Caki2 (cell line): ENCODE results near the gene SEMA4A. TPM values are rescaled to one million over a fixed set of nuclear protein-coding genes. Genes with fewer than 3 reads are reported as not detected.

Experiments used
- DNase-seq: peaks from one replicate; pipeline ENCODE4 v3.0.0-alpha.2; 2015; ENCODE audit warnings: low read depth
- in situ Hi-C: cut with HindIII; loops from 2 replicates; pipeline ENCODE4 v1.10.0; 2016; ENCODE audit warnings: low sequenced_read_pairs, low pct_unique_long_range_greater_than_20kb, mixed read lengths
- total RNA-seq: library from RNA; depleted of rRNA; stranded (reverse); fragments of >200 nt; shearing (Covaris generic); gene quantifications from 2 replicates; pipeline ENCODE4 v1.2.3, GENCODE V29; 2014; ENCODE audit warnings: low replicate concordance

SEMA4A gene
- total RNA-seq, 1 experiment from 2014 or later = 1.9 TPM

GRCh38 chr1:156149374-156150332 lies 3.7 kb upstream of the SEMA4A start:
- in situ Hi-C loops = no loop called here
- no peak for DNase-seq

- in situ Hi-C loops = no loop called here
- no peak for DNase-seq
These were observed 2.9 kb upstream of the SEMA4A start for GRCh38 chr1:156150333-156151011.

- in situ Hi-C loops = no loop called here
- DNase-seq = peak; percentile 40
These were observed 2.2 kb upstream of the SEMA4A start for GRCh38 chr1:156151093-156151688.

GRCh38 chr1:156152628-156153027 lies 757 bp upstream of the SEMA4A start:
- peak; percentile 78 for DNase-seq
- in situ Hi-C loops = no loop called here

- DNase-seq = no peak
- in situ Hi-C loops = no loop called here
These were observed 948 bp downstream of the SEMA4A start for GRCh38 chr1:156154317-156154749.

GRCh38 chr1:156155756-156156510 lies 2.5 kb downstream of the SEMA4A start:
- in situ Hi-C loops = no loop called here

GRCh38 chr1:156157506-156157905 lies 4.1 kb downstream of the SEMA4A start:
- DNase-seq = no peak
- in situ Hi-C loops = no loop called here

More at GRCh38 chr1:156155756-156156510, 2.5 kb downstream of the SEMA4A start:
- DNase-seq = no peak

- DNase-seq = no peak
- in situ Hi-C loops = no loop called here
These were observed 4.6 kb downstream of the SEMA4A start for GRCh38 chr1:156157966-156158365.

GRCh38 chr1:156160000-156160742 lies 6.8 kb downstream of the SEMA4A start:
- no peak for DNase-seq
- in situ Hi-C loops = no loop called here

- in situ Hi-C loops = no loop called here
- peak; percentile 53 for DNase-seq
These were observed 7.4 kb downstream of the SEMA4A start for GRCh38 chr1:156160743-156161171.

GRCh38 chr1:156162430-156163037 lies 9.1 kb downstream of the SEMA4A start:
- DNase-seq = no peak
- in situ Hi-C loops = no loop called here

- DNase-seq = no peak
- in situ Hi-C loops = no loop called here
These were observed 10.3 kb downstream of the SEMA4A start for GRCh38 chr1:156163712-156164111.

GRCh38 chr1:156164125-156164831 lies 10.9 kb downstream of the SEMA4A start:
- in situ Hi-C loops = no loop called here
- DNase-seq = no peak

GRCh38 chr1:156165083-156165482 lies 11.7 kb downstream of the SEMA4A start:
- in situ Hi-C loops = no loop called here
- DNase-seq = peak; percentile 34

- in situ Hi-C loops = no loop called here
- DNase-seq = no peak
These were observed 14.2 kb downstream of the SEMA4A start for GRCh38 chr1:156167536-156167935.

- no peak for DNase-seq
- in situ Hi-C loops = no loop called here
These were observed 19.5 kb downstream of the SEMA4A start for GRCh38 chr1:156172696-156173470.
